Karpas-422 (cell line): ENCODE data around the gene SOS1. TPM values are rescaled to one million over a fixed set of nuclear protein-coding genes. Genes with fewer than 3 reads are reported as not detected.

Source experiments
- DNase-seq: peaks from one replicate; pipeline ENCODE4 v3.0.0-alpha.2; 2015
- H2AFZ ChIP-seq: fragments of 200-600 bp; sonication (generic); 2 replicates; pipeline ENCODE4 v1.6.1; 2014; ENCODE audit warnings: antibody characterized with exemption, low read length, mixed read lengths
- H3K27ac ChIP-seq: fragments of 200-600 bp; sonication (generic); 2 replicates; pipeline ENCODE4 v1.5.1; 2014; ENCODE audit warnings: mild to moderate bottlenecking, low read length, moderate library complexity
- H3K27me3 ChIP-seq: fragments of 200-600 bp; sonication (generic); 2 replicates; pipeline ENCODE4 v1.6.1; 2014; ENCODE audit warnings: low read length, mixed read lengths
- H3K36me3 ChIP-seq: fragments of 200-600 bp; sonication (generic); 2 replicates; pipeline ENCODE4 v1.6.1; 2014; ENCODE audit warnings: low read length, mixed read lengths; ENCODE audit not compliant: insufficient read depth
- H3K4me1 ChIP-seq: fragments of 200-600 bp; sonication (generic); 2 replicates; pipeline ENCODE4 v1.6.1; 2014; ENCODE audit warnings: mild to moderate bottlenecking, low read length, mixed read lengths
- H3K4me2 ChIP-seq: fragments of 200-600 bp; sonication (generic); 2 replicates; pipeline ENCODE4 v1.6.1; 2014; ENCODE audit warnings: low read length, low read depth, mild to moderate bottlenecking; ENCODE audit not compliant: poor library complexity, severe bottlenecking
- H3K4me3 ChIP-seq: fragments of 200-600 bp; sonication (generic); 2 replicates; pipeline ENCODE4 v1.5.1; 2014; ENCODE audit warnings: mild to moderate bottlenecking, antibody characterized with exemption, low read length, mixed read lengths
- H3K79me2 ChIP-seq: fragments of 200-600 bp; sonication (generic); 2 replicates; pipeline ENCODE4 v1.6.1; 2014; ENCODE audit warnings: mild to moderate bottlenecking, low read length, mixed read lengths
- H3K9ac ChIP-seq: fragments of 200-600 bp; sonication (generic); 2 replicates; pipeline ENCODE4 v1.6.0; 2014; ENCODE audit warnings: low read length
- H3K9me2 ChIP-seq: fragments of 200-600 bp; sonication (generic), shearing (Covaris generic); replicated peaks from 2 replicates; pipeline ENCODE4 v1.6.0; 2014; ENCODE audit warnings: mild to moderate bottlenecking, low read length, moderate library complexity; ENCODE audit not compliant: insufficient read depth
- H3K9me3 ChIP-seq: fragments of 300-700, 200-600 bp; sonication (generic); 2 replicates; pipeline ENCODE4 v1.6.1; 2014; ENCODE audit warnings: low read length, mixed read lengths
- H4K20me1 ChIP-seq: fragments of 200-600 bp; sonication (generic); 2 replicates; pipeline ENCODE4 v1.6.1; 2014; ENCODE audit warnings: mild to moderate bottlenecking, antibody characterized with exemption, low read length, low read depth; ENCODE audit not compliant: insufficient read depth
- total RNA-seq: library from RNA; depleted of rRNA; stranded (reverse); fragments of >200 nt; shearing (Covaris generic); gene quantifications from 2 replicates; pipeline ENCODE4 v1.2.3, GENCODE V29; 2014; ENCODE audit warnings: low replicate concordance

Gene SOS1
- total RNA-seq, 1 experiment from 2014 or later = 91.7 TPM

DNA sequence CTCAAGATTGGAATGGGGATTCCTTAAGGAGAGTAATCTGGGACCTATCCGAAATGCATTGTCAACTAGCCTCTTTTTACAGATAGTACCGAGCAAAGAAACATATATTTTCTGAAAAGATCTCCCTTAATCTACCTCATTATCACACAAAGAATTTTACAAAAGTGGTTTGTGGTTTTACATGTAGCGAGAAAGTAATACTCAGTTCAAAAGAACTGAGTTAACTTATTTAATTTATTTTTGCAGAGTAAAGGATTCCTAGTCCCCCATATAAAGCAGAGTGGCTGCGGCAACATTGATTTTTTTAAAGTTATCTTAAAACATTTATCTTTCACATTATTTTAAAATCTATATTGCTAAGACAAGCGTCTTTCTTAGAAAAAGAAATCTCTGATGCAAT lies 15.9 kb upstream of the SOS1 start:
- Histone ChIP-seq H3K4me2 (no peak overlapping the region), H3K9ac (no peak overlapping the region), H3K9me2 (no peaks in the 10 kb centered on the region), H3K27ac (peak overlapping the region; percentile 43; the same call in 1 of the 2 replicates), H3K27me3 (no peaks in the 10 kb centered on the region), H3K79me2 (no peaks in the 10 kb centered on the region), H3K4me3 (no peak overlapping the region), H2AFZ (no peak overlapping the region), H3K36me3 (no peaks in the 10 kb centered on the region), H3K4me1 (peaks cover 60% of the 10 kb centered on the region), H4K20me1 (no peaks in the 10 kb centered on the region), H3K9me3 (no peaks in the 10 kb centered on the region)
- no peak for DNase-seq

DNA sequence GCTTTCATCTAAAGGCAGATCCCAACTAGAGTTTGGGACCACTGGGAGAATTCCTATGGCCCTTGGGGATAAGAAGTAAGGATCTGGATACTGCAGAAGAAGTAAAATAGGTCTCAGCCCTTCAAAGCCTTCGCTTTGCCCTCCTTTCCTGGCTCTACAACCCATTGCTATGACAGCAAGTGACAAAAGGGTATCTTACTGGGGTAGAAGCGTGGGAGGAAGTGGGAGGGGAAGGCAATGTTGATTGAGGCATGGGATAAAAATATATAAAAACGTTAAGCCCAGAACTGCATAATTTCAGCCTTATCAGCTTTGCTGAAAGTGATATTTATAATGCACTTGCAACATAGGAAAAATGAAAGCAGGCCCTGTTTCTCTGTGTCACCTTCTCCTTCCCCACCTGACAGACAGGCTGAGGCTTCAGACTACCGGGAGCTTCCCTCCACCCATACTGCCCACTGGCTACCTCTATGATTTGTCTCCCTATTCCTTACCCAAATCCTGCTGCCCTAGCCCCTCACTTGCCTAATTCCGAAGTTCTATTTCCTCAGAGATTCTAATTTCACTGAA lies 14.9 kb upstream of the SOS1 start:
- Histone ChIP-seq H3K27me3 (no peaks in the 10 kb centered on the region), H3K27ac (peak overlapping the region; percentile 34; the same call in 1 of the 2 replicates), H3K4me1 (peaks cover 50% of the 10 kb centered on the region), H4K20me1 (no peaks in the 10 kb centered on the region), H3K4me3 (no peak overlapping the region; the same call in 1 of the 2 replicates), H2AFZ (peak overlapping the region; percentile 73), H3K9me3 (no peaks in the 10 kb centered on the region), H3K4me2 (peak overlapping the region; percentile 18), H3K9me2 (no peaks in the 10 kb centered on the region), H3K9ac (peak overlapping the region; percentile 11; the same call in 1 of the 2 replicates), H3K79me2 (no peaks in the 10 kb centered on the region), H3K36me3 (no peaks in the 10 kb centered on the region)
- peak; percentile 48 for DNase-seq

DNA sequence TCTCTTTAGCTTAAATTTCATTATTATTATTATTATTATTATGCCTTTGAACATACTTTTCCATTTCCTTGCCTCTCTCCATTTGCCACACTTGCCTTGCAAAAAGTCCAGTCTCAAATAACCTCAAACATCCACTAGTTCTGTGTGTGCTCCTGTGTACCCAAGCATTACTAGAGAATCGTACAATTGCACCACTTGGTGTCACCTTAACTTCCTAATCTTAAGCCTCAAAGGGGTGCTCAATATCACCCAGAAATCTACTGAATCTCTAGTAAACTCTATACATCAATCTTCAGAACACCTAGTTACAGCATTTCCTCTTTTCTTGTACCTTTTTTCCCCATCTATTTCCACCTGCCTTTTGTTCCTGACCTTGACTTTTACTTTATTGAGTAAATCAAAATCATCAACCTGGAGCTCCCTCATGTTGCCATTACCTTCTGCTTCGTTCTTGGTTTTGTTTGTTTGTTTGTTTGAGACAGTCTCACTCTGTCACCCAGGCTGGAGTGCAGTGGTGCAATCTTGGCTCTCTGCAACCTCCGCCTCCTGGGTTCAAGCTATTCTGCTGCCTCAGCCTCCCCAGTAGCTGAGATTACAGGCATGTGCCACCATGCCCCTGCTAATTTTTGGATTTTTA lies 12.5 kb upstream of the SOS1 start:
- Histone ChIP-seq H3K27me3 (no peaks in the 10 kb centered on the region), H3K79me2 (no peaks in the 10 kb centered on the region), H2AFZ (0 out of 2 replicates have a peak overlapping the region, but pooled peaks have one; percentile 36), H3K4me1 (peaks cover 48% of the 10 kb centered on the region), H3K9me2 (no peaks in the 10 kb centered on the region), H3K9ac (0 out of 2 replicates have a peak overlapping the region, but pooled peaks have one; percentile 5), H4K20me1 (no peaks in the 10 kb centered on the region), H3K4me3 (no peak overlapping the region), H3K27ac (peak overlapping the region; percentile 47), H3K36me3 (no peaks in the 10 kb centered on the region), H3K4me2 (peak overlapping the region; percentile 34), H3K9me3 (no peaks in the 10 kb centered on the region)
- peak; percentile 68 for DNase-seq

DNA sequence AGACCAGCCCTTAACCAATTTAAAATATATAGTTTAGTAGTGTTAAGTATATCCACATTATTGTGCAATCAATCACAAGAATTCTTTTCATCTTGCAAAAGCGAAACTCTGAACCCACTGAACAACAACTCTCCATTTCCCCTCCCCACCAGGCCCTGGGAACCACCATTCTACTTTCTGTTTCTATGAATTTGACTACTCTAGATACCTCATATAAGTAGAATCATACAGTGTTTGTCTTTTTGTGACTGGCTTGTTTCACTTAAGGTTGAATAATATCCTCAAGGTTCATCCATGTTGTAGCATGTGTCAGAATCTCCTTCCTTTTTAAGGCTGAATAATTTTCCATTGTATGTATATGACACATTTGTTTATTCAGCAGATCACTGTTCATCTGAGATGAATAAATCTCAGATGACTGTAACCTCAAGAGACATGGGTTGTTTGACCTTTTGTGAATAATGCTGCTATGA lies 8.1 kb upstream of the SOS1 start:
- Histone ChIP-seq H3K27ac (peak overlapping the region; percentile 96), H3K9ac (no peak overlapping the region), H3K9me2 (no peaks in the 10 kb centered on the region), H2AFZ (no peak overlapping the region), H3K4me2 (no peak overlapping the region), H3K27me3 (no peaks in the 10 kb centered on the region), H3K79me2 (peaks cover 11% of the 10 kb centered on the region), H3K4me3 (no peak overlapping the region), H3K4me1 (peaks cover 59% of the 10 kb centered on the region), H3K36me3 (no peaks in the 10 kb centered on the region), H4K20me1 (no peaks in the 10 kb centered on the region), H3K9me3 (no peaks in the 10 kb centered on the region)
- DNase-seq = peak; percentile 42

DNA sequence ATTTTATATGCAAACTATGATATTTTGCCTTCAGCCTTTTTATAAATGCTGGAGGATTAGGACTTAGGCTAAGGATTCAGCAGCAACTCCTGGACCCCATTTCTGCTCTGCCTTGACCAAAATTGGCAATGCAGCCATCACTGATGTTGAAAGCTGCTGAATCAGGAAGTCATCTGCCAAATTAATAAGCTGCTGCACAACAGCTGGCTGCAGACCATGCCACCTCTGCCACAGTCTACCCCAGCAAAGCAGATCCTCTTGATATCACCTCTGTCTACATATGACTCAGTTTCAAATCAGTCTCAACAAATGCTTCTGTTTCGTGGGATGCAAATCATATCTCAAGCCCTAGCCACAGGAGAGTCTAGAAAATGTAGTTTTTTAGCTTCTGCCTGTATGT lies 7.1 kb upstream of the SOS1 start:
- no peaks in the 10 kb centered on the region for H4K20me1 ChIP-seq
- H2AFZ ChIP-seq = no peak overlapping the region
- H3K4me1 ChIP-seq = peaks cover 58% of the 10 kb centered on the region
- H3K4me3 ChIP-seq = peak overlapping the region; percentile 55; the same call in 1 of the 2 replicates
- H3K4me2 ChIP-seq = peak overlapping the region; percentile 90
- H3K27ac ChIP-seq = peak overlapping the region; percentile 96
- H3K27me3 ChIP-seq = no peaks in the 10 kb centered on the region
- peak overlapping the region; percentile 66 for H3K9ac ChIP-seq
- H3K79me2 ChIP-seq = peaks cover 21% of the 10 kb centered on the region
- H3K9me2 ChIP-seq = no peaks in the 10 kb centered on the region
- H3K9me3 ChIP-seq = no peaks in the 10 kb centered on the region
- H3K36me3 ChIP-seq = no peaks in the 10 kb centered on the region
- DNase-seq = peak; percentile 93

DNA sequence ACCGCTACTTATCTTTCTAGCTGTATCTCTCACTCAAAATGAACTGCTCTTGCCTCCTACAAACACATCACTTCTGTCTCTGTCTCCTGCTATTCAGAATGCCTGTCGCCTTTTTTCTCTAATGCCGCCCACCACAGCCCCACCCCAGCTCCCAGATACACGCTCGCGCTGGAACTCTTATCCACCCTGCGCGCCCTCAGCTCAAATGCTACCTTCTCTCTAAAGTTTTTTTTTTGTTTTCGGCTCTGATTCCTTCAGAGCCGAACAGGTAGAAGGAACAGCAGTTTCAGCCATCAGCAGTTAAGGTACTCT lies 3.9 kb upstream of the SOS1 start:
- peak overlapping the region; percentile 73 for H3K4me3 ChIP-seq
- peak overlapping the region; percentile 93 for H3K4me2 ChIP-seq
- H3K36me3 ChIP-seq = no peaks in the 10 kb centered on the region
- no peaks in the 10 kb centered on the region for H4K20me1 ChIP-seq
- peak overlapping the region; percentile 93 for H3K27ac ChIP-seq
- H3K9me2 ChIP-seq = no peaks in the 10 kb centered on the region
- DNase-seq = peak; percentile 70
- no peaks in the 10 kb centered on the region for H3K9me3 ChIP-seq
- H3K27me3 ChIP-seq = no peaks in the 10 kb centered on the region
- H3K79me2 ChIP-seq = peaks cover 40% of the 10 kb centered on the region
- H2AFZ ChIP-seq = 0 out of 2 replicates have a peak overlapping the region, but pooled peaks have one; percentile 8
- H3K4me1 ChIP-seq = peaks cover 62% of the 10 kb centered on the region
- peak overlapping the region; percentile 80 for H3K9ac ChIP-seq

DNA sequence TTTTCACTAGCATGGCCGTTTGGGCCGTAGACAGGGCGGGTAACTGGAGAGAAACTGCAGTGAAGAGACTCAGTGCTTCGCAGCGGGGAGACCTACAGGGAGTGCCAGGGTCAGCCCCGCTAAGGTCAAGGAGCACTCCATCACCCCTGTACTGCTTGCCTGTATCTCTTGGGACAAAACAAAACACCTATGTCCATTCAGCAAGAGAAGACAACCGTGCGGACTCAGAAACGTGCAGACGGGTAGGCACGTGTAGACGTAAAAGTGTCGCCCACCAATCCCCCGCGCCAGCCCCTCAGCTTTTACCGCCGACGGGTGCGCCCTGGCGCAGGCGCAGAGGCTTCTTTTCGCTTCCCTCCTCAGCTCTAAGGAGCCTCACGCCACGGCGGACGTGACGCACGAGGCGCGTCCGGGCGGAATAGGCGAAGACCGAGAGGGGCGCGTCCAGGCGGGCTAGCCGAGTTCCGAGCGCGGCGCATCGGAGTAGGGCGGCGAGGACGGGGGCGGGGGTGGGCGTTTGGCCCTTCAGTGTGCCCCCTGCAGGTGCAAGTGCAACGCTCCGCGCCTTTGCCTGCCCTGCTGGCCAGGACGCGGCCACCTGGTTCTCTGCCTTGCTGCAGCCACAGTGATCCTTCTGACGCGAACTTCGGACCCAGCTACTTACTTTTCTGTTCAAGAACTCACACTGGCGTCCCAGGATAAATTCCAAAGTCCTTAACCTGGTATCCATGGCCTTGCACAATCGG lies 3.3 kb upstream of the SOS1 start:
- H4K20me1 ChIP-seq = no peaks in the 10 kb centered on the region
- H3K9ac ChIP-seq = peak overlapping the region; percentile 81
- peaks cover 57% of the 10 kb centered on the region for H3K4me1 ChIP-seq
- peak overlapping the region; percentile 73 for H3K4me3 ChIP-seq
- 0 out of 2 replicates have a peak overlapping the region, but pooled peaks have one; percentile 8 for H2AFZ ChIP-seq
- H3K27me3 ChIP-seq = no peaks in the 10 kb centered on the region
- peak overlapping the region; percentile 93 for H3K27ac ChIP-seq
- H3K79me2 ChIP-seq = peaks cover 45% of the 10 kb centered on the region
- H3K4me2 ChIP-seq = peak overlapping the region; percentile 93
- no peaks in the 10 kb centered on the region for H3K9me3 ChIP-seq
- H3K9me2 ChIP-seq = no peaks in the 10 kb centered on the region
- DNase-seq = peak; percentile 99
- no peaks in the 10 kb centered on the region for H3K36me3 ChIP-seq

DNA sequence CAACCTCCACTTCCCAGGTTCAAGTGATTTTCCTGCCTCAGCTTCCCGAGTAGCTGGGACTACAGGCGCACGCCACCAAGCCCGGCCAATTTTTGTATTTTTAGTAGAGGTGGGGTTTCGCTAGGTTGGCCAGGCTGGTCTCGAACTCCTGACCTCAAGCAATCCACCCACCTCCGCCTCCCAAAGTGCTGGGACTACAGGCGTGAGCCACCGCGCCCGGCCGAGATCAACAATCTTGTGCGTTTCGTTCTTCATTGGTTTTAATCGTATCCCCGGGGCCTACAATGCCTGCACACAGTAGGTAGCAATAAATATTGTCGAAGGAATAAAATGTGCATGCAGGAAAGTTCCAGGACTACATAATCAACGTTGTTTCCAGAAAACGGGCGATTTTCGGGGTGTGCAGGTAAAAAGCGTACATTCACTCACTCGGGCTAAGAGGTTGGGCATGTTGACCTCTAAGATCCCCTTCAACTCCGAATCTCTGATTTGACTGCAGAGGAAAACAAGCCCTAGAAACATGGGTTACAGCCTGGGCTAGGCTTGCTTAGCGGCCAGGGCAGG lies 2.7 kb upstream of the SOS1 start:
- H3K4me3 ChIP-seq = peak overlapping the region; percentile 73
- H3K4me1 ChIP-seq = peaks cover 54% of the 10 kb centered on the region
- H3K4me2 ChIP-seq = peak overlapping the region; percentile 85
- peak overlapping the region; percentile 81 for H3K9ac ChIP-seq
- H3K9me3 ChIP-seq = no peaks in the 10 kb centered on the region
- H3K27ac ChIP-seq = peak overlapping the region; percentile 80
- H3K27me3 ChIP-seq = no peaks in the 10 kb centered on the region
- no peak for DNase-seq
- no peaks in the 10 kb centered on the region for H4K20me1 ChIP-seq
- no peaks in the 10 kb centered on the region for H3K36me3 ChIP-seq
- no peak overlapping the region for H2AFZ ChIP-seq
- H3K9me2 ChIP-seq = no peaks in the 10 kb centered on the region
- H3K79me2 ChIP-seq = peaks cover 52% of the 10 kb centered on the region
